Testis (tissue), 3 donors: Measurements from ENCODE around the gene FALEC. TPM values are rescaled to one million over a fixed set of nuclear protein-coding genes. Genes with fewer than 3 reads are reported as not detected.

Experiments
- DNase-seq: peaks from one replicate; pipeline ENCODE4 v3.0.0-alpha.2; 2019
- H3K27ac ChIP-seq, 2 donors: fragments of 200-600 bp; sonication (generic); one replicate each; pipeline ENCODE4 v1.5.1; 2019
- H3K27me3 ChIP-seq: fragments of 200-600 bp; sonication (generic); one replicate; pipeline ENCODE4 v1.5.1; 2019
- H3K36me3 ChIP-seq: fragments of 200-600 bp; sonication (generic); one replicate; pipeline ENCODE4 v1.5.1; 2017; ENCODE audit warnings: low read depth; ENCODE audit errors: missing control alignments
- H3K4me1 ChIP-seq: fragments of 200-600 bp; sonication (generic); one replicate; pipeline ENCODE4 v1.5.1; 2019
- H3K4me3 ChIP-seq, 2 donors: fragments of 200-600 bp; sonication (generic); one replicate each; pipeline ENCODE4 v1.5.1; 2017 to 2019
- H3K9me3 ChIP-seq: fragments of 200-600 bp; sonication (generic); one replicate; pipeline ENCODE4 v1.5.1; 2017
- CTCF ChIP-seq, 3 experiments: fragments of 450-650 bp in 2 of 3; fragments of 200-600 bp in 1 of 3; sonication (generic) in 1 of 3; IDR thresholded peaks; one replicate each; pipeline ENCODE4 v1.5.1; 2016 to 2019; ENCODE audit warnings: antibody characterized with exemption in 3 of 3, mild to moderate bottlenecking in 2 of 3, moderate library complexity in 1 of 3
- POLR2A ChIP-seq: fragments of 450-650 bp; IDR thresholded peaks from one replicate; pipeline ENCODE4 v1.6.1; 2017; ENCODE audit warnings: antibody characterized with exemption, mild to moderate bottlenecking, moderate library complexity
- WGBS, 2 donors: methylation state at CpG; one replicate each; pipeline ENCODE4 v1.1.5; 2018; 5-methylcytosine and 5-hydroxymethylcytosine counted together
- intact Hi-C: fragments of 100-400 bp; cut with DNase I; formaldehyde crosslinking; loops from one replicate; pipeline ENCODE4 v1.15.1; 2023; ENCODE audit warnings: low total_unique reads
- polyA plus RNA-seq: library from polyadenylated mRNA; stranded (reverse); fragments of 350-450 nt; fragmentation: Illumina TruSeq; extraction: RNeasy Lipid Tissue Mini Kit (QIAGEN cat#74804); gene quantifications from one replicate; pipeline ENCODE4 v1.2.3, GENCODE V29; 2014; ENCODE audit warnings: low read depth, low replicate concordance; ENCODE audit not compliant: insufficient read depth
- total RNA-seq, 2 donors: library from RNA; depleted of rRNA; stranded (reverse); fragments of >200 nt; gene quantifications; one replicate each; pipeline ENCODE4 v1.2.3, GENCODE V29; 2016

FALEC gene
- total and polyA plus RNA-seq, 3 donors from 2014 or later: 1.3 TPM; not detected in 2

GRCh38 chr1:150555198-150555970 is 39.8 kb downstream of the FALEC start:
- TF ChIP-seq CTCF (IDR thresholded peaks at IDR 0.05) (no peak), POLR2A (no peak)
- Histone ChIP-seq H3K4me3 (no peak overlapping the region), H3K9me3 (no peaks in the 10 kb centered on the region), H3K27ac (no peak overlapping the region), H3K36me3 (no peaks in the 10 kb centered on the region), H3K27me3 (no peaks in the 10 kb centered on the region), H3K4me1 (peaks cover 46% of the 10 kb centered on the region)
- intact Hi-C loops: loop anchor here (10.0 kb wide), 1 partner anchor 91 kb away; no protein-coding TSS in a partner anchor
- no peak for DNase-seq
- WGBS, 2 donors: 86 to 90% methylated on average over 18 to 19 of the region's 19 CpGs

- intact Hi-C loops: loop anchor here (10.0 kb wide), 1 partner anchor 91 kb away; no protein-coding TSS in a partner anchor
- Histone ChIP-seq H3K27me3 (no peaks in the 10 kb centered on the region), H3K4me1 (peaks cover 43% of the 10 kb centered on the region), H3K4me3 (no peak overlapping the region), H3K27ac (no peak overlapping the region), H3K9me3 (no peaks in the 10 kb centered on the region), H3K36me3 (no peaks in the 10 kb centered on the region)
- WGBS, 2 donors: 75 to 78% methylated on average over 11 to 26 of the region's 26 CpGs
- TF ChIP-seq CTCF (IDR thresholded peaks at IDR 0.05): no peak
- no peak for TF ChIP-seq POLR2A
- DNase-seq: no peak
Observed at GRCh38 chr1:150555971-150556865, 40.7 kb downstream of the FALEC start.

DNA sequence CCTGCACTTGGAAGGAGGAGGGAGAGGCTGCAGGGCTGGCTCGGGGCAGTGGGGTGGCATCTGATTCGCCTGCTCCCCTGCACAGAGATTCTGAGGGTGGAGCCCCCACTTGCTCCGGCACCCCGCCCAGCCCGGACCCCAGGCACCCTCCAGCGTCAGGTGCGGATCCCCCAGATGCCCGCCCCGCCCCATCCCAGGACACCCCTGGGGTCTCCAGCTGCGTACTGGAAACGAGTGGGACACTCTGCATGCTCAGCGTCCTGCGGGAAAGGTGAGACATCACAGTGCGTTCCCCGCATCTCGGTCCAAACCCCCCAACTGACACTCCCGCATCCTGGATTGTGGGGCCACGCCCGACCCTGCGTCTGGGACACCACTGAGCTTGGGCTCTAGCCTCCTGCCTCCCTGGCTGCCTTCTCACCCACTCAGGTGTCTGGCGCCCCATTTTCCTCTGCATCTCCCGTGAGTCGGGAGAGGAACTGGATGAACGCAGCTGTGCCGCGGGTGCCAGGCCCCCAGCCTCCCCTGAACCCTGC is 41.6 kb downstream of the FALEC start:
- H3K27ac ChIP-seq: no peak overlapping the region
- no peaks in the 10 kb centered on the region for H3K27me3 ChIP-seq
- no peak overlapping the region for H3K4me3 ChIP-seq
- 91 to 94% methylated on average over 19 to 22 of the region's 26 CpGs for WGBS, 2 donors
- H3K9me3 ChIP-seq: no peaks in the 10 kb centered on the region
- intact Hi-C loops: loop anchor here (10.0 kb wide), 1 partner anchor 92 kb away; no protein-coding TSS in a partner anchor
- no peaks in the 10 kb centered on the region for H3K36me3 ChIP-seq
- no peak for DNase-seq
- TF ChIP-seq POLR2A: no peak
- no peak for TF ChIP-seq CTCF (IDR thresholded peaks at IDR 0.05)
- H3K4me1 ChIP-seq: peaks cover 35% of the 10 kb centered on the region

GRCh38 chr1:150557813-150558212 is 42.3 kb downstream of the FALEC start:
- TF ChIP-seq CTCF (IDR thresholded peaks at IDR 0.05): no peak
- TF ChIP-seq POLR2A: no peak
- H3K27ac ChIP-seq: no peak overlapping the region
- peaks cover 35% of the 10 kb centered on the region for H3K4me1 ChIP-seq
- DNase-seq: no peak
- intact Hi-C loops: loop anchor here (10.0 kb wide), 1 partner anchor 93 kb away; no protein-coding TSS in a partner anchor
- H3K9me3 ChIP-seq: no peaks in the 10 kb centered on the region
- 89 to 91% methylated on average over 12 to 15 of the region's 15 CpGs for WGBS, 2 donors
- no peaks in the 10 kb centered on the region for H3K27me3 ChIP-seq
- H3K36me3 ChIP-seq: no peaks in the 10 kb centered on the region
- H3K4me3 ChIP-seq: no peak overlapping the region
